ENCODE data around the gene FRMD1. TPM values are rescaled to one million over a fixed set of nuclear protein-coding genes. Genes with fewer than 3 reads are reported as not detected.

FRMD1 gene
- total RNA-seq, 1 donor = under 0.01 TPM

- no peak overlapping the region for H3K4me3 ChIP-seq (ENCODE audit: insufficient read depth, low read length)
- H3K27me3 ChIP-seq (ENCODE audit: insufficient read depth, low read length) = peaks cover 30% of the 10 kb centered on the region
- no peak overlapping the region for H3K27ac ChIP-seq (ENCODE audit: low read depth, low read length)
- no peak overlapping the region for H2AFZ ChIP-seq (ENCODE audit: low read length)
- no peaks in the 10 kb centered on the region for H4K20me1 ChIP-seq (ENCODE audit: insufficient read depth, low read length)
- H3K9me3 ChIP-seq (ENCODE audit: low read depth, low read length) = no peaks in the 10 kb centered on the region
- no peak for TF ChIP-seq CTCF (IDR thresholded peaks at IDR 0.05; ENCODE audit: extremely low read depth, low read depth, low read length)
- H3K79me2 ChIP-seq (ENCODE audit: insufficient read depth, low read length) = no peaks in the 10 kb centered on the region
- no peak for DNase-seq (ENCODE audit: insufficient read length, low spot score, missing footprints)
- H3K4me1 ChIP-seq (ENCODE audit: insufficient read depth, low read length) = no peaks in the 10 kb centered on the region
- no peaks in the 10 kb centered on the region for H3K36me3 ChIP-seq (ENCODE audit: insufficient read depth, low read length)
- H3K4me2 ChIP-seq (ENCODE audit: insufficient read depth, low read length) = no peak overlapping the region
These were observed 57.4 kb downstream of the FRMD1 start for GRCh38 chr6:168021581-168021980.

DNA sequence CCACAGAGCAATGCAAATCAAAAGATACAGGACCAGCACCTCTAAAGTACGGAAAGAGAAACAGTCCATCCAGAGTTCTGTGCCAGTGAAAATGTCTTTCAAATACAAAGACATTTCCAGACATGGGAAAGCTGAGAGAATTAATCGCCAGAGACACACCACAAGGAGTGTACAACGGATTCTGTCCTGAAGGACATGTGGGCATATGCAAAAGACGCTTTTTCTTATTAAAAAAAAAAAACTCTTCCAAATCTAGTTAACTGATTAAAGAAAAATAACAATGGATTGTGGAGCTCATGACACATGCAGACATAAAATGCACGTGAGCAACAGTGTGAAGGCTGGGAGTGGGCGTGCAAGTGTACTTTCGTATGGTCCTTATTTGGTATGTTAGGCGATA lies 58.8 kb downstream of the FRMD1 start:
- H2AFZ ChIP-seq (ENCODE audit: low read length) = no peak overlapping the region
- no peak for TF ChIP-seq CTCF (IDR thresholded peaks at IDR 0.05; ENCODE audit: extremely low read depth, low read depth, low read length)
- peaks cover 3% of the 10 kb centered on the region for H3K4me1 ChIP-seq (ENCODE audit: insufficient read depth, low read length)
- H3K4me2 ChIP-seq (ENCODE audit: insufficient read depth, low read length) = no peak overlapping the region
- H3K4me3 ChIP-seq (ENCODE audit: insufficient read depth, low read length) = no peak overlapping the region
- no peaks in the 10 kb centered on the region for H3K79me2 ChIP-seq (ENCODE audit: insufficient read depth, low read length)
- no peak overlapping the region for H3K27ac ChIP-seq (ENCODE audit: low read depth, low read length)
- H3K9me3 ChIP-seq (ENCODE audit: low read depth, low read length) = peaks cover 5% of the 10 kb centered on the region
- H3K27me3 ChIP-seq (ENCODE audit: insufficient read depth, low read length) = peaks cover 43% of the 10 kb centered on the region
- no peak for DNase-seq (ENCODE audit: insufficient read length, low spot score, missing footprints)
- no peaks in the 10 kb centered on the region for H4K20me1 ChIP-seq (ENCODE audit: insufficient read depth, low read length)
- no peaks in the 10 kb centered on the region for H3K36me3 ChIP-seq (ENCODE audit: insufficient read depth, low read length)

- Histone ChIP-seq H3K4me3 (ENCODE audit: insufficient read depth, low read length) (no peak overlapping the region), H3K4me2 (ENCODE audit: insufficient read depth, low read length) (no peak overlapping the region), H4K20me1 (ENCODE audit: insufficient read depth, low read length) (no peaks in the 10 kb centered on the region), H3K4me1 (ENCODE audit: insufficient read depth, low read length) (peaks cover 3% of the 10 kb centered on the region), H3K27me3 (ENCODE audit: insufficient read depth, low read length) (peaks cover 49% of the 10 kb centered on the region), H2AFZ (ENCODE audit: low read length) (no peak overlapping the region), H3K27ac (ENCODE audit: low read depth, low read length) (no peak overlapping the region), H3K79me2 (ENCODE audit: insufficient read depth, low read length) (no peaks in the 10 kb centered on the region), H3K36me3 (ENCODE audit: insufficient read depth, low read length) (no peaks in the 10 kb centered on the region), H3K9me3 (ENCODE audit: low read depth, low read length) (peaks cover 8% of the 10 kb centered on the region)
- DNase-seq (ENCODE audit: insufficient read length, low spot score, missing footprints) = no peak
- TF ChIP-seq CTCF (IDR thresholded peaks at IDR 0.05; ENCODE audit: extremely low read depth, low read depth, low read length) = no peak
These were observed 60.3 kb downstream of the FRMD1 start for GRCh38 chr6:168018664-168019063.

DNA sequence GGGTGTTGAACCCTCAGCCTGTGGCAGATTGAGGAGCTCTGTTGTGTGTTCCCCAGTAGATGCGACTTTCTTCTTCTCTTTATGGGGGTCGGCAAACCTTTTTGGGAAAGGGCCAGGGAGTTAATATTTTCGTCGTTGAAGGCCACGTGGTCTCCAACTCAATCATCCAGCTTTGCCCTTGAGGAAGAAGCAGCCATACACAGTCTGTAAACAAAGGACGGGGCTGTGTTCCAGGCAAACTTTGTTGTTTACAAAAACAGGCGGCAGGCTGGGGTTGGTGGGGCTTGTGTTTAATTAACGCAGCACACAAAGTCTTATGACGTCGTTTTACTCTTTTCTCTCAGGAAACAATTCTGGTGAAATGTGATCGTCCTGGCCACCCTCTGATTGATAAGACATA lies 61.4 kb downstream of the FRMD1 start:
- TF ChIP-seq CTCF (IDR thresholded peaks at IDR 0.05; ENCODE audit: extremely low read depth, low read depth, low read length) = no peak
- H3K36me3 ChIP-seq (ENCODE audit: insufficient read depth, low read length) = no peaks in the 10 kb centered on the region
- no peak overlapping the region for H2AFZ ChIP-seq (ENCODE audit: low read length)
- peaks cover 3% of the 10 kb centered on the region for H3K4me1 ChIP-seq (ENCODE audit: insufficient read depth, low read length)
- DNase-seq (ENCODE audit: insufficient read length, low spot score, missing footprints) = no peak
- H3K27ac ChIP-seq (ENCODE audit: low read depth, low read length) = no peak overlapping the region
- H3K27me3 ChIP-seq (ENCODE audit: insufficient read depth, low read length) = peaks cover 53% of the 10 kb centered on the region
- H3K9me3 ChIP-seq (ENCODE audit: low read depth, low read length) = peaks cover 11% of the 10 kb centered on the region
- no peaks in the 10 kb centered on the region for H3K79me2 ChIP-seq (ENCODE audit: insufficient read depth, low read length)
- no peak overlapping the region for H3K4me2 ChIP-seq (ENCODE audit: insufficient read depth, low read length)
- H4K20me1 ChIP-seq (ENCODE audit: insufficient read depth, low read length) = no peaks in the 10 kb centered on the region
- no peak overlapping the region for H3K4me3 ChIP-seq (ENCODE audit: insufficient read depth, low read length)

Measured in osteoblast (primary cell).